DND-41 (cell line): ENCODE measurements around the gene FUOM.

Source experiments
- ATAC-seq: fragments of 200-7000 bp; cut with Tn5 transposase; 3 replicates; pipeline ENCODE4 v1.9.1; 2021; ENCODE audit warnings: low read depth; ENCODE audit not compliant: insufficient read depth
- DNase-seq: peaks from one replicate; pipeline ENCODE4 v3.0.0-alpha.2; 2020
- H2AFZ ChIP-seq: 2 replicates; pipeline ENCODE4 v1.6.0; 2012; ENCODE audit warnings: low read depth, low read length
- H3K27ac ChIP-seq: 2 replicates; pipeline ENCODE4 v1.5.1; 2012; ENCODE audit warnings: low read length, inconsistent platforms
- H3K27me3 ChIP-seq: fragments of 200-600 bp; sonication (generic); 2 replicates; pipeline ENCODE4 v1.6.0; 2012; ENCODE audit warnings: low read length, mild to moderate bottlenecking, inconsistent platforms; ENCODE audit not compliant: insufficient read depth, poor library complexity
- H3K36me3 ChIP-seq: 2 replicates; pipeline ENCODE4 v1.5.1; 2012; ENCODE audit warnings: low read length, inconsistent platforms; ENCODE audit not compliant: insufficient read depth
- H3K4me1 ChIP-seq: 2 replicates; pipeline ENCODE4 v1.5.1; 2012; ENCODE audit warnings: mild to moderate bottlenecking, low read length; ENCODE audit not compliant: insufficient read depth
- H3K4me2 ChIP-seq: 2 replicates; pipeline ENCODE4 v1.6.0; 2012; ENCODE audit warnings: mild to moderate bottlenecking, moderate library complexity, low read length, inconsistent platforms; ENCODE audit not compliant: insufficient read depth
- H3K4me3 ChIP-seq, 2 experiments: fragments of 200-600 bp in 1 of 2; shearing (Covaris generic) in 1 of 2; 2 replicates each; pipeline ENCODE4 v1.5.1; 2012 to 2016; ENCODE audit warnings: inconsistent platforms in 2 of 2, low read length in 2 of 2, mild to moderate bottlenecking in 2 of 2, low read depth in 1 of 2, moderate library complexity in 1 of 2
- H3K79me2 ChIP-seq: 2 replicates; pipeline ENCODE4 v1.6.0; 2012; ENCODE audit warnings: low read length, inconsistent platforms; ENCODE audit not compliant: insufficient read depth
- H3K9ac ChIP-seq: 2 replicates; pipeline ENCODE4 v1.6.0; 2012; ENCODE audit warnings: low read depth, mild to moderate bottlenecking, inconsistent platforms, low read length, moderate library complexity
- H3K9me3 ChIP-seq: 2 replicates; pipeline ENCODE4 v1.5.1; 2012; ENCODE audit warnings: low read length, moderate library complexity, mild to moderate bottlenecking, inconsistent platforms; ENCODE audit not compliant: insufficient read depth, severe bottlenecking
- H4K20me1 ChIP-seq: 2 replicates; pipeline ENCODE4 v1.6.0; 2012; ENCODE audit warnings: low read length; ENCODE audit not compliant: insufficient read depth
- EZH2 ChIP-seq: IDR thresholded peaks from 3 replicates; pipeline ENCODE4 v1.6.1; 2012; ENCODE audit warnings: borderline replicate concordance, low read depth, mild to moderate bottlenecking, moderate library complexity, low read length, inconsistent platforms; ENCODE audit not compliant: severe bottlenecking
- TF ChIP-seq, protein P1 (sequence below): IDR thresholded peaks from 2 replicates; pipeline ENCODE4 v1.5.1; 2012; ENCODE audit warnings: borderline replicate concordance, low read length, moderate library complexity, mild to moderate bottlenecking; ENCODE audit not compliant: poor library complexity, severe bottlenecking; ENCODE audit errors: extremely low read depth

FUOM gene

DNA sequence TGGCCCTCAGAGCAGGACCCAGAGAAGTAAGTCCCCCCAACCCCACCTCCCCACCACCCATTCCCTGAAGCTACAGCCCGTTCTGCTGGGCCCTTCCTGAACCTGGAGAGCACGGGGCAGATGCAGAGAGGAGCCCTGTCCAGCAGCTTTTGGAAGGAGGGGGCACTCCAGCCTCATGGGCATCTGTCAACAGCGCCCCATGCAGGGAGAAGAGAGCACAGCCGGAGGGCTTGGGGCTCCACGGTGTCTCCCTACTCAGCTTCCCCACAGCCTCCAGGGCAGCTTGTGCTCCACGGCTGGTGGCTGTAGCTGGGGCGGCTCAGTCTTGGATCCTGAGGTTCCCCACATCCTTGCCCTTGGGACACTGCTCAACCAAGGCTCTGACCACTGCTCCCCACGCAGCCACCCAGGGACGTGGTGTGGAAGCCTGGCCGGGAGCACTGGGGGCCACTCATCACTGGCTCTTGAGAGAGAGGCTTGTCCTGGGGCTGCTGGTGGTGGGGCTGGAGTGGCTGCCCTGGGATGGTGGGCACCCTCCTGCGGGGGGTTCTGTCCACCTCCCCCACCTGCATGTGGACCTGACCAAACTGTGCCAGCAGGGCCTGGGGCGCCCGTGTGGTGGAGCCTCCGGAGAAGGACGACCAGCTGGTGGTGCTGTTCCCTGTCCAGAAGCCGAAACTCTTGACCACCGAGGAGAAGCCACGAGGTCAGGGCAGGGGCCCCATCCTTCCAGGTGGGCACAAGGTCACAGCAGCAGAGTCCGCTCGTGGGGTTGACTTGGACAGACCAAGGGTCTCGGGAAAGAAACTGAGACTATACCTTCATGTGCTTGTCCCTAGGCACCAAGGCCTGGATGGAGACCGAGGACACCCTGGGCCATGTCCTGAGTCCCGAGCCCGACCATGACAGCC is 6.2 kb downstream of the FUOM start:
- Histone ChIP-seq H3K27ac (no peak overlapping the region), H3K9ac (no peak overlapping the region), H3K4me2 (no peak overlapping the region), H2AFZ (no peak overlapping the region), H3K4me3 (no peak overlapping the region), H3K4me1 (peaks cover 3% of the 10 kb centered on the region), H3K9me3 (no peaks in the 10 kb centered on the region), H3K27me3 (no peaks in the 10 kb centered on the region), H3K36me3 (no peaks in the 10 kb centered on the region), H3K79me2 (no peaks in the 10 kb centered on the region), H4K20me1 (peaks cover 5% of the 10 kb centered on the region; the same call in 1 of the 2 replicates)
- ATAC-seq: no peak
- TF ChIP-seq EZH2: no peak
- TF ChIP-seq, protein P1, sequence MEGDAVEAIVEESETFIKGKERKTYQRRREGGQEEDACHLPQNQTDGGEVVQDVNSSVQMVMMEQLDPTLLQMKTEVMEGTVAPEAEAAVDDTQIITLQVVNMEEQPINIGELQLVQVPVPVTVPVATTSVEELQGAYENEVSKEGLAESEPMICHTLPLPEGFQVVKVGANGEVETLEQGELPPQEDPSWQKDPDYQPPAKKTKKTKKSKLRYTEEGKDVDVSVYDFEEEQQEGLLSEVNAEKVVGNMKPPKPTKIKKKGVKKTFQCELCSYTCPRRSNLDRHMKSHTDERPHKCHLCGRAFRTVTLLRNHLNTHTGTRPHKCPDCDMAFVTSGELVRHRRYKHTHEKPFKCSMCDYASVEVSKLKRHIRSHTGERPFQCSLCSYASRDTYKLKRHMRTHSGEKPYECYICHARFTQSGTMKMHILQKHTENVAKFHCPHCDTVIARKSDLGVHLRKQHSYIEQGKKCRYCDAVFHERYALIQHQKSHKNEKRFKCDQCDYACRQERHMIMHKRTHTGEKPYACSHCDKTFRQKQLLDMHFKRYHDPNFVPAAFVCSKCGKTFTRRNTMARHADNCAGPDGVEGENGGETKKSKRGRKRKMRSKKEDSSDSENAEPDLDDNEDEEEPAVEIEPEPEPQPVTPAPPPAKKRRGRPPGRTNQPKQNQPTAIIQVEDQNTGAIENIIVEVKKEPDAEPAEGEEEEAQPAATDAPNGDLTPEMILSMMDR: no peak
- no peak for DNase-seq

DNA sequence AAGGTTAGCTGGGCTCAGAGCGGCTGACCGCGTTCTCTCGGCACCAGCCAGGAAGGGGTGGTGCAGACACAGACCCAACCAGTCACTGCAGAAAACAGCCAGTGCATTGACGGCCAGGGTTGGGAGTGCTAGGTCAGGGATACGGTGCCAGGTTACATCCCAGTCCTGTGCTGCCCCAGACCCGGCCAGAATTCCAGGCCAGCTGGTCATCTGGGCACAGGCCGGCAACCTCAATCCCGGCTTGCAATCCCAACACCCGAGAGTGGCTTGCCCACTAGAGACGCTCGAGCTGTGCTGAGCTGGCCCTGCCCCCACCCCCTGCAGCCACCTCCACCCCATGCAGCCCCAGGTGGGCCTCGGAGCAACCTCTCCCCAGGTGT is 6.9 kb downstream of the FUOM start:
- Histone ChIP-seq H3K9me3 (no peaks in the 10 kb centered on the region), H2AFZ (no peak overlapping the region), H4K20me1 (no peaks in the 10 kb centered on the region; the same call in 1 of the 2 replicates), H3K9ac (no peak overlapping the region), H3K36me3 (no peaks in the 10 kb centered on the region), H3K27ac (no peak overlapping the region), H3K79me2 (no peaks in the 10 kb centered on the region), H3K4me3 (no peak overlapping the region), H3K4me1 (no peaks in the 10 kb centered on the region), H3K27me3 (no peaks in the 10 kb centered on the region), H3K4me2 (no peak overlapping the region)
- ATAC-seq (no peak), DNase-seq (no peak)
- TF ChIP-seq, protein P1: no peak
- TF ChIP-seq EZH2: no peak

DNA sequence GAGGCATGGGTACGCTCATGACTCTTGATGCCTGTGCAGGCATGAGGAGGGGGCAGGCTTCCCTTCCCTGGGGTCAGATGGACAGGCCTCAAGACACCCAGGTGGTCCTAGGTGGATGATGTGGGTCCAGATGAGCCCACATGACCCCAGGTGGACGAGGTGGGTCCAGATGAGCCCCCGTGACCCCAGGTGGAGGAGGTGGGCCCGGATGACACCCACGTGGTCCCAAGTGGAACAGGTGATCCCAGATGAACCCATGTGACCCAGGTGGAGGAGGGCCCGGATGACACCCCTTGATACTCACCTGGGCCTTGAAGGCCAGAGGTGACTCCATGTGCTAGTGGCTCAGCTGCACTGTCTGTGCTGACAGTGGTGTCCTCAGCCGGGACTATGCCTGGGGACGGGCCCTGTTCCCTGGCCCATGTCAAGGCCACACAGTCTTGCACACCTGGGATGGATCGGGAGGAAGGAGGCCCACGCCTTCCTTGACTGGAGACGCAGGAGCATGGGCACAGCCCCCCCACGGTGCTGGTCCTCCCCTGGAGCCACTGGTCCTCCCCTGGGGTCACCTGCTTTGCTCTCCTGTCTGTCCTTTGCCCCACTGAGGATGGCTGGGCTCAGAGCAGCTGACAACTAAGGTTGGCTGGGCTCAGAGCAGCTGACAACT is 7.4 kb downstream of the FUOM start:
- DNase-seq (no peak), ATAC-seq (no peak)
- no peaks in the 10 kb centered on the region for H3K27me3 ChIP-seq
- no peaks in the 10 kb centered on the region for H3K79me2 ChIP-seq
- no peaks in the 10 kb centered on the region for H3K9me3 ChIP-seq
- no peak overlapping the region for H2AFZ ChIP-seq
- no peak overlapping the region for H3K4me3 ChIP-seq
- H3K36me3 ChIP-seq: no peaks in the 10 kb centered on the region
- H3K9ac ChIP-seq: no peak overlapping the region
- no peak overlapping the region for H3K27ac ChIP-seq
- no peak overlapping the region for H3K4me2 ChIP-seq
- no peaks in the 10 kb centered on the region for H3K4me1 ChIP-seq
- TF ChIP-seq, protein P1: no peak
- TF ChIP-seq EZH2: no peak
- no peaks in the 10 kb centered on the region; the same call in 1 of the 2 replicates for H4K20me1 ChIP-seq
